SK-N-SH treated with all-trans-retinoic acid at 6 μM for 48 hours (cell line): ENCODE measurements around the gene SDK1.

Experiments
- ATAC-seq: fragments of 200-7000 bp; cut with Tn5 transposase; 3 replicates; pipeline ENCODE4 v1.9.1; 2020; ENCODE audit warnings: mild to moderate bottlenecking, moderate library complexity
- ARNTL ChIP-seq: fragments of 450-650 bp; formaldehyde crosslinking; IDR thresholded peaks from 2 replicates; pipeline ENCODE4 v1.5.0; 2020; ENCODE audit warnings: low read depth, mild to moderate bottlenecking, moderate library complexity, borderline replicate concordance
- BACH2 ChIP-seq: fragments of 250-450 bp; sonication (Bioruptor Pico); IDR thresholded peaks from 2 replicates; pipeline ENCODE4 v1.9.0; 2021; ENCODE audit warnings: mild to moderate bottlenecking, borderline replicate concordance
- CREB5 ChIP-seq: fragments of 250-450 bp; sonication (Bioruptor Pico); IDR thresholded peaks from 2 replicates; pipeline ENCODE4 v1.5.1; 2020; ENCODE audit warnings: low read depth, mild to moderate bottlenecking, moderate library complexity
- CSDC2 ChIP-seq: fragments of 250-450 bp; sonication (Bioruptor Pico); IDR thresholded peaks from 2 replicates; pipeline ENCODE4 v1.5.0; 2020; ENCODE audit warnings: mild to moderate bottlenecking, moderate library complexity
- ESRRG ChIP-seq: fragments of 250-450 bp; sonication (Bioruptor Pico); IDR thresholded peaks from 2 replicates; pipeline ENCODE4 v1.6.1; 2021; ENCODE audit warnings: mild to moderate bottlenecking
- GLIS3 ChIP-seq: fragments of 250-450 bp; sonication (Bioruptor Pico); IDR thresholded peaks from 2 replicates; pipeline ENCODE4 v1.5.0; 2020; ENCODE audit warnings: mild to moderate bottlenecking, moderate library complexity
- ISL1 ChIP-seq: fragments of 250-450 bp; sonication (Bioruptor Pico); IDR thresholded peaks from 2 replicates; pipeline ENCODE4 v2.1.2; 2022; ENCODE audit warnings: mild to moderate bottlenecking, moderate library complexity
- OSR1 ChIP-seq: fragments of 250-450 bp; sonication (Bioruptor Pico); IDR thresholded peaks from 2 replicates; pipeline ENCODE4 v1.8.0; 2022; ENCODE audit warnings: moderate library complexity, mild to moderate bottlenecking, inconsistent platforms
- POU6F1 ChIP-seq: fragments of 250-450 bp; sonication (Bioruptor Pico); IDR thresholded peaks from 2 replicates; pipeline ENCODE4 v1.8.0; 2021; ENCODE audit warnings: low read depth, mild to moderate bottlenecking, moderate library complexity, borderline replicate concordance
- PPARA ChIP-seq: fragments of 250-450 bp; sonication (Bioruptor Pico); IDR thresholded peaks from 2 replicates; pipeline ENCODE4 v1.5.0; 2020; ENCODE audit warnings: mild to moderate bottlenecking, borderline replicate concordance
- RARB ChIP-seq: fragments of 250-450 bp; sonication (Bioruptor Pico); IDR thresholded peaks from 2 replicates; pipeline ENCODE4 v1.8.0; 2021; ENCODE audit warnings: mild to moderate bottlenecking, moderate library complexity
- SNAI2 ChIP-seq: fragments of 250-450 bp; sonication (Bioruptor Pico); IDR thresholded peaks from 2 replicates; pipeline ENCODE4 v1.5.0; 2020; ENCODE audit warnings: mild to moderate bottlenecking, moderate library complexity
- TCF4 ChIP-seq: fragments of 250-450 bp; sonication (Bioruptor Pico); IDR thresholded peaks from 2 replicates; pipeline ENCODE4 v1.8.0; 2021; ENCODE audit warnings: mild to moderate bottlenecking, moderate library complexity, borderline replicate concordance
- TOX ChIP-seq: fragments of 250-450 bp; sonication (Bioruptor Pico); IDR thresholded peaks from 2 replicates; pipeline ENCODE4 v1.8.0; 2021; ENCODE audit warnings: mild to moderate bottlenecking, moderate library complexity, borderline replicate concordance
- TSHZ2 ChIP-seq: fragments of 250-450 bp; sonication (Bioruptor Pico); IDR thresholded peaks from 2 replicates; pipeline ENCODE4 v1.5.0; 2020; ENCODE audit warnings: mild to moderate bottlenecking, moderate library complexity
- ZC3H10 ChIP-seq: fragments of 250-450 bp; sonication (Bioruptor Pico); IDR thresholded peaks from 2 replicates; pipeline ENCODE4 v1.5.1; 2021; ENCODE audit warnings: mild to moderate bottlenecking, moderate library complexity
- ZFP3 ChIP-seq: fragments of 250-450 bp; sonication (Bioruptor Pico); IDR thresholded peaks from 2 replicates; pipeline ENCODE4 v1.5.0; 2020; ENCODE audit warnings: mild to moderate bottlenecking, moderate library complexity
- ZFP30 ChIP-seq: fragments of 450-650 bp; formaldehyde crosslinking; IDR thresholded peaks from 2 replicates; pipeline ENCODE4 v1.5.0; 2022; ENCODE audit warnings: mild to moderate bottlenecking, moderate library complexity
- ZNF565 ChIP-seq: fragments of 450-650 bp; formaldehyde crosslinking; conservative IDR thresholded peaks from 2 replicates; pipeline ENCODE4 v1.5.0; 2020; ENCODE audit warnings: low read depth, mild to moderate bottlenecking, moderate library complexity
- ZNF70 ChIP-seq: fragments of 450-650 bp; formaldehyde crosslinking; IDR thresholded peaks from 2 replicates; pipeline ENCODE4 v1.5.0; 2020; ENCODE audit warnings: mild to moderate bottlenecking, moderate library complexity
- ZNF8 ChIP-seq: fragments of 450-650 bp; formaldehyde crosslinking; IDR thresholded peaks from 2 replicates; pipeline ENCODE4 v1.5.0; 2020; ENCODE audit warnings: mild to moderate bottlenecking, moderate library complexity
- TF ChIP-seq, protein P1 (sequence below): fragments of 250-450 bp; sonication (Bioruptor Pico); IDR thresholded peaks from 2 replicates; pipeline ENCODE4 v1.8.0; 2020; ENCODE audit warnings: mild to moderate bottlenecking, moderate library complexity, borderline replicate concordance
- TF ChIP-seq, protein P2 (sequence below): fragments of 250-450 bp; sonication (Bioruptor Pico); IDR thresholded peaks from 2 replicates; pipeline ENCODE4 v1.5.1; 2021; ENCODE audit warnings: mild to moderate bottlenecking, moderate library complexity

Gene SDK1

GRCh38 chr7:3918576-3918975, 617.5 kb downstream of the SDK1 start:
- TF ChIP-seq TSHZ2 (CRISPR knock-in tag), result no peak
- no peak for TF ChIP-seq ZNF565 (CRISPR knock-in tag)
- no peak for TF ChIP-seq TOX (CRISPR knock-in tag)
- no peak for TF ChIP-seq ZFP3
- TF ChIP-seq TCF4 (CRISPR knock-in tag), result no peak
- TF ChIP-seq ZNF70, result no peak
- no peak for TF ChIP-seq CSDC2 (CRISPR knock-in tag)
- TF ChIP-seq CREB5 (CRISPR knock-in tag), result no peak
- no peak for TF ChIP-seq ZFP30 (CRISPR knock-in tag)
- no peak for ATAC-seq

GRCh38 chr7:3922175-3922635, 621.2 kb downstream of the SDK1 start:
- peak; percentile 65 for ATAC-seq
- TF ChIP-seq RARB, result no peak
- TF ChIP-seq SNAI2 (CRISPR knock-in tag), result 0 out of 2 replicates have a peak, but pooled peaks have one; percentile 6
- TF ChIP-seq ZFP30 (CRISPR knock-in tag), result no peak
- TF ChIP-seq BACH2 (CRISPR knock-in tag), result no peak
- no peak for TF ChIP-seq GLIS3 (CRISPR knock-in tag)
- no peak for TF ChIP-seq TOX (CRISPR knock-in tag)
- TF ChIP-seq ZNF8, result no peak
- TF ChIP-seq ISL1 (CRISPR knock-in tag), result peak; percentile 89
- no peak for TF ChIP-seq ZNF70
- peak; percentile 67; the same call in 1 of the 2 replicates for TF ChIP-seq ZFP3
- TF ChIP-seq TSHZ2 (CRISPR knock-in tag), result no peak
- TF ChIP-seq OSR1 (CRISPR knock-in tag), result no peak
- no peak for TF ChIP-seq ZNF565 (CRISPR knock-in tag)
- peak; percentile 91; the same call in 1 of the 2 replicates for TF ChIP-seq CREB5 (CRISPR knock-in tag)
- no peak for TF ChIP-seq TCF4 (CRISPR knock-in tag)
- TF ChIP-seq, protein P1, sequence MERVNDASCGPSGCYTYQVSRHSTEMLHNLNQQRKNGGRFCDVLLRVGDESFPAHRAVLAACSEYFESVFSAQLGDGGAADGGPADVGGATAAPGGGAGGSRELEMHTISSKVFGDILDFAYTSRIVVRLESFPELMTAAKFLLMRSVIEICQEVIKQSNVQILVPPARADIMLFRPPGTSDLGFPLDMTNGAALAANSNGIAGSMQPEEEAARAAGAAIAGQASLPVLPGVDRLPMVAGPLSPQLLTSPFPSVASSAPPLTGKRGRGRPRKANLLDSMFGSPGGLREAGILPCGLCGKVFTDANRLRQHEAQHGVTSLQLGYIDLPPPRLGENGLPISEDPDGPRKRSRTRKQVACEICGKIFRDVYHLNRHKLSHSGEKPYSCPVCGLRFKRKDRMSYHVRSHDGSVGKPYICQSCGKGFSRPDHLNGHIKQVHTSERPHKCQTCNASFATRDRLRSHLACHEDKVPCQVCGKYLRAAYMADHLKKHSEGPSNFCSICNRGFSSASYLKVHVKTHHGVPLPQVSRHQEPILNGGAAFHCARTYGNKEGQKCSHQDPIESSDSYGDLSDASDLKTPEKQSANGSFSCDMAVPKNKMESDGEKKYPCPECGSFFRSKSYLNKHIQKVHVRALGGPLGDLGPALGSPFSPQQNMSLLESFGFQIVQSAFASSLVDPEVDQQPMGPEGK, result no peak
- peak; percentile 31; the same call in 1 of the 2 replicates for TF ChIP-seq CSDC2 (CRISPR knock-in tag)
- no peak for TF ChIP-seq PPARA (CRISPR knock-in tag)
- no peak for TF ChIP-seq ESRRG (CRISPR knock-in tag)
- TF ChIP-seq ARNTL, result no peak
- no peak for TF ChIP-seq ZC3H10 (CRISPR knock-in tag)
- TF ChIP-seq, protein P2, sequence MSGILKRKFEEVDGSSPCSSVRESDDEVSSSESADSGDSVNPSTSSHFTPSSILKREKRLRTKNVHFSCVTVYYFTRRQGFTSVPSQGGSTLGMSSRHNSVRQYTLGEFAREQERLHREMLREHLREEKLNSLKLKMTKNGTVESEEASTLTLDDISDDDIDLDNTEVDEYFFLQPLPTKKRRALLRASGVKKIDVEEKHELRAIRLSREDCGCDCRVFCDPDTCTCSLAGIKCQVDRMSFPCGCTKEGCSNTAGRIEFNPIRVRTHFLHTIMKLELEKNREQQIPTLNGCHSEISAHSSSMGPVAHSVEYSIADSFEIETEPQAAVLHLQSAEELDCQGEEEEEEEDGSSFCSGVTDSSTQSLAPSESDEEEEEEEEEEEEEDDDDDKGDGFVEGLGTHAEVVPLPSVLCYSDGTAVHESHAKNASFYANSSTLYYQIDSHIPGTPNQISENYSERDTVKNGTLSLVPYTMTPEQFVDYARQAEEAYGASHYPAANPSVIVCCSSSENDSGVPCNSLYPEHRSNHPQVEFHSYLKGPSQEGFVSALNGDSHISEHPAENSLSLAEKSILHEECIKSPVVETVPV (CRISPR knock-in tag), result no peak
- no peak for TF ChIP-seq POU6F1 (CRISPR knock-in tag)
- TF ChIP-seq, all 23 proteins: peak for 5
